HEK293 (cell line): ENCODE measurements around the gene PRSS23.

Source experiments
- SP2 ChIP-seq: fragments of 450-650 bp; formaldehyde crosslinking; IDR thresholded peaks from 2 replicates; pipeline ENCODE4 v1.5.1; 2016; ENCODE audit warnings: missing biosample characterization, missing genetic modification characterization
- ZNF473 ChIP-seq: fragments of 450-650 bp; formaldehyde crosslinking; IDR thresholded peaks from 2 replicates; pipeline ENCODE4 v1.5.1; 2017; ENCODE audit warnings: missing biosample characterization, missing genetic modification characterization
- TF ChIP-seq, protein P1 (sequence below): fragments of 450-650 bp; formaldehyde crosslinking; IDR thresholded peaks from 2 replicates; pipeline ENCODE4 v1.5.1; 2016; ENCODE audit warnings: missing biosample characterization, missing genetic modification characterization

DNA sequence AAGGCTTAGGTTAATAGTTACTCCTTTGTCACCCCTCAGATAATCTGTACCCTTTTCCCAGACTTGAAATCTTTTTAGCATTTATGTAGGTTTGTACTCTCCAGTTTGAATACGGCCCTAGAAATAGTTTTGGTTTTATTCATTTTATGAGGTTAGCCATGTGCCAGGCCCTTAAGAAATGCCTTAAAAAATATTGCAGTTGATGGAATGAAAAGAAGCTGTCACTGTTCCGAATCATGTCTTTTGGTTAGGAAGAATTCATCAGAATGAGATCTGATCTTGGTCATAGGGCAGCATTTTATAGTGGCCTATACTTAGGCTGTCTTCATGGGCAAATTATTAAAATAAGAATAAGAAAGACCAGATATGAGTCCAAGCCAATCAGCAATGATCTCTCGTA is 14.8 kb upstream of the PRSS23 start:
- TF ChIP-seq, protein P1, sequence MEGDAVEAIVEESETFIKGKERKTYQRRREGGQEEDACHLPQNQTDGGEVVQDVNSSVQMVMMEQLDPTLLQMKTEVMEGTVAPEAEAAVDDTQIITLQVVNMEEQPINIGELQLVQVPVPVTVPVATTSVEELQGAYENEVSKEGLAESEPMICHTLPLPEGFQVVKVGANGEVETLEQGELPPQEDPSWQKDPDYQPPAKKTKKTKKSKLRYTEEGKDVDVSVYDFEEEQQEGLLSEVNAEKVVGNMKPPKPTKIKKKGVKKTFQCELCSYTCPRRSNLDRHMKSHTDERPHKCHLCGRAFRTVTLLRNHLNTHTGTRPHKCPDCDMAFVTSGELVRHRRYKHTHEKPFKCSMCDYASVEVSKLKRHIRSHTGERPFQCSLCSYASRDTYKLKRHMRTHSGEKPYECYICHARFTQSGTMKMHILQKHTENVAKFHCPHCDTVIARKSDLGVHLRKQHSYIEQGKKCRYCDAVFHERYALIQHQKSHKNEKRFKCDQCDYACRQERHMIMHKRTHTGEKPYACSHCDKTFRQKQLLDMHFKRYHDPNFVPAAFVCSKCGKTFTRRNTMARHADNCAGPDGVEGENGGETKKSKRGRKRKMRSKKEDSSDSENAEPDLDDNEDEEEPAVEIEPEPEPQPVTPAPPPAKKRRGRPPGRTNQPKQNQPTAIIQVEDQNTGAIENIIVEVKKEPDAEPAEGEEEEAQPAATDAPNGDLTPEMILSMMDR (tag by site-specific recombination), result no peak
- TF ChIP-seq SP2 (tag by site-specific recombination) (no peak), ZNF473 (tag by site-specific recombination) (no peak)
